ENCODE data around the gene TDRD12. TPM values are rescaled to one million over a fixed set of nuclear protein-coding genes. Genes with fewer than 3 reads are reported as not detected.

The TDRD12 gene
- total RNA-seq, 1 donor from 2014 or later = 0.07 TPM

- H3K4me3 Mint-ChIP-seq = peak overlapping the region; percentile 62
- H3K4me1 Mint-ChIP-seq = peaks cover 18% of the 10 kb centered on the region
- Histone ChIP-seq H3K36me3 (no peaks in the 10 kb centered on the region), H3K4me2 (no peak overlapping the region), H3K79me2 (ENCODE audit: low read depth) (no peaks in the 10 kb centered on the region), H3F3A (ENCODE audit: low read depth) (no peaks in the 10 kb centered on the region), H2AFZ (replicated peaks) (no peak overlapping the region), H3K4me1 (peaks cover 9% of the 10 kb centered on the region), H3K27ac (no peak overlapping the region), H3K27me3 (no peaks in the 10 kb centered on the region), H4K20me1 (ENCODE audit: low read depth) (no peaks in the 10 kb centered on the region), H3K9me3 (ENCODE audit: low read depth) (no peaks in the 10 kb centered on the region), H3K9ac (no peak overlapping the region), H3K4me3 (no peak overlapping the region)
- H3K27ac Mint-ChIP-seq = peak overlapping the region; percentile 83
- peaks cover 2% of the 10 kb centered on the region for H3K27me3 Mint-ChIP-seq (ENCODE audit: insufficient read depth, low read depth)
- H3K9me3 Mint-ChIP-seq = no peaks in the 10 kb centered on the region
- TF ChIP-seq CTCF (IDR thresholded peaks at IDR 0.05) = no peak
- no peak for TF ChIP-seq EZH2phosphoT487 (IDR thresholded peaks at IDR 0.05)
- TF ChIP-seq EZH2 (IDR thresholded peaks at IDR 0.05) = no peak
- H3K36me3 Mint-ChIP-seq = no peaks in the 10 kb centered on the region
- DNase-seq (ENCODE audit: low spot score) = no peak
Measured at GRCh38 chr19:32748948-32749347, 29.4 kb downstream of the TDRD12 start.

- Histone ChIP-seq H2AFZ (replicated peaks) (no peak overlapping the region), H3K4me2 (no peak overlapping the region), H3K27me3 (no peaks in the 10 kb centered on the region), H4K20me1 (ENCODE audit: low read depth) (no peaks in the 10 kb centered on the region), H3K27ac (no peak overlapping the region), H3K79me2 (ENCODE audit: low read depth) (no peaks in the 10 kb centered on the region), H3K4me3 (no peak overlapping the region), H3K9ac (no peak overlapping the region), H3F3A (ENCODE audit: low read depth) (no peaks in the 10 kb centered on the region), H3K4me1 (peaks cover 9% of the 10 kb centered on the region), H3K36me3 (no peaks in the 10 kb centered on the region), H3K9me3 (ENCODE audit: low read depth) (no peaks in the 10 kb centered on the region)
- Mint-ChIP-seq H3K36me3 (no peaks in the 10 kb centered on the region), H3K27me3 (ENCODE audit: insufficient read depth, low read depth) (peaks cover 2% of the 10 kb centered on the region), H3K9me3 (no peaks in the 10 kb centered on the region), H3K27ac (no peak overlapping the region), H3K4me3 (no peak overlapping the region), H3K4me1 (peaks cover 18% of the 10 kb centered on the region)
- no peak for DNase-seq (ENCODE audit: low spot score)
- TF ChIP-seq EZH2phosphoT487 (IDR thresholded peaks at IDR 0.05) = no peak
- no peak for TF ChIP-seq EZH2 (IDR thresholded peaks at IDR 0.05)
- no peak for TF ChIP-seq CTCF (IDR thresholded peaks at IDR 0.05)
Measured at GRCh38 chr19:32749361-32749760, 29.8 kb downstream of the TDRD12 start.

GRCh38 chr19:32750441-32751055 is 31.0 kb downstream of the TDRD12 start:
- DNase-seq (ENCODE audit: low spot score) = no peak
- Histone ChIP-seq H3K9me3 (ENCODE audit: low read depth) (no peaks in the 10 kb centered on the region), H3K9ac (no peak overlapping the region), H3K27ac (no peak overlapping the region), H3K27me3 (no peaks in the 10 kb centered on the region), H3K79me2 (ENCODE audit: low read depth) (no peaks in the 10 kb centered on the region), H3K4me1 (peaks cover 9% of the 10 kb centered on the region), H3F3A (ENCODE audit: low read depth) (no peaks in the 10 kb centered on the region), H4K20me1 (ENCODE audit: low read depth) (no peaks in the 10 kb centered on the region), H3K36me3 (no peaks in the 10 kb centered on the region), H2AFZ (replicated peaks) (no peak overlapping the region), H3K4me3 (no peak overlapping the region), H3K4me2 (no peak overlapping the region)
- TF ChIP-seq EZH2 (IDR thresholded peaks at IDR 0.05) (no peak), EZH2phosphoT487 (IDR thresholded peaks at IDR 0.05) (no peak), CTCF (IDR thresholded peaks at IDR 0.05) (no peak)
- no peaks in the 10 kb centered on the region for H3K9me3 Mint-ChIP-seq
- H3K36me3 Mint-ChIP-seq = no peaks in the 10 kb centered on the region
- H3K4me3 Mint-ChIP-seq = no peak overlapping the region
- H3K4me1 Mint-ChIP-seq = peaks cover 18% of the 10 kb centered on the region
- peaks cover 2% of the 10 kb centered on the region for H3K27me3 Mint-ChIP-seq (ENCODE audit: insufficient read depth, low read depth)
- no peak overlapping the region for H3K27ac Mint-ChIP-seq
